Limb (tissue), 2 donors: ENCODE data around the gene ZBTB3.
"Not testable (repeated sequence)": the region's sequence is repeated elsewhere in the genome, so short reads cannot be mapped to it uniquely, and the experiment has no call there.

Experiments
- DNase-seq, 2 donors: peaks; one replicate each; pipeline ENCODE4 v3.0.0-alpha.2; 2016; ENCODE audit errors: extremely low spot score in 2 of 2

ZBTB3 gene

DNA sequence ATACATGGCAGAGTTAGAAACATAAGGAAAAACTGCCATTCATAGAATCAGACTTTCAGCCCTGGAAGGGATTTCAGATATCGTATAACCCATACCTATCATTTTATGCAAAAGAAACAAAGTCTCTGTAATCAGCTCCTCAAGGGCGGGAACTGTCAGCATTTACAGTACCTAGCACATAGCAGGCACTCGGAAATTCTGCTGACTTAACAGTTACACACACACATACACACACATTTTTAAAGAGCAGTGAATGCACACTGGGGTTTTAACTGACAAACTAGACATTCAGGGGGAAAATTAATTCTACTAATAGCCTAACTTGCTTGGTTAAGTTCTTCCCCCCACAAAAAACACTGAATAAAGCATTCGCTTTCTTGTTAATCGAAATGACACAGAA is 37.8 kb downstream of the ZBTB3 start:
- no peak for DNase-seq

DNA sequence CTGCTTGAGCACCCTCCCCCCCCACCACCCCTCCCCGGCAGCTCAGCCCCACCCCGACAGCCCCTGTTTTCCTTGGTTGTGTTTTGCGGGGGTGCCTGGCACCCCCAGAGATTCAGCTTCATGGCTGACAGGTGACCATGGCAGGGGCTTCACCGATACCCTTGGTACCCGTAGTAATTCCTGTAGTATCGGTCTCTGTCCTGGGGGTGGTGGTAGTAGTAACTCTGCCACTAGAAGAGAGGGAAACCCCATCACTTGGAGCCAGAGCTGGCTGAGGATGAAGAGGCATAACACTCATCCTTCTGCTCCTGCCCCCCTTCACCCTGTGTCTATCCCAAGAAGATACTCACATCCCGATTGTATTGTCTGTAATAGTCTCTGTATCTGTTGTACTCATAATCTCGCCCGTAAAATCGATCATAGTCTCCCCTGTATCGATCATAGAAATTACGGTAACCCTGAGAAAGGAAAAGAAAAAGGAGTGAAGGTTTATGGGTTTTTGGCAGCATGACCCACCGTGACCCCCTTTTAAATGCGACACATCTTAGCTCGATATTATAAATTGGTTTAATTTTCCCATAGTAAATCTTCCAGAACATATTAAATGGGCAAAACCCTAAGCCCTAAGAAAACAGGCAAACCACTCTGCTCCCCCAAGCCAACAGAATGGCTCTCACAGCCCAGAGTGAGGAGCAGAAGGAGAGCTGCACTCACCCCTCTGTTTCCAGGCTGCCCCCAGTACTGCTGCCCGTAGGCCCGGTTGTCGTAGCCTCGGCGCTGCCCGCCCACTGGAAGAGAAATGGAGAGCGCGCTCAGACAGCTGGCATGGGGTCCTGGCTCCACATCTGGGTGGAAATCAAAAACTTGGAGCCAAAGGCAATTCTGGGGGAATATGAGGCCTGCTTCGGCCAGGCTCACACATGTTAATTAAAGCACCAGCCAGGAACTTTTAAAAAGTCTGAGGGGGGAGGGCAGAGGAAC is 38.5 kb downstream of the ZBTB3 start:
- no peak for DNase-seq

DNA sequence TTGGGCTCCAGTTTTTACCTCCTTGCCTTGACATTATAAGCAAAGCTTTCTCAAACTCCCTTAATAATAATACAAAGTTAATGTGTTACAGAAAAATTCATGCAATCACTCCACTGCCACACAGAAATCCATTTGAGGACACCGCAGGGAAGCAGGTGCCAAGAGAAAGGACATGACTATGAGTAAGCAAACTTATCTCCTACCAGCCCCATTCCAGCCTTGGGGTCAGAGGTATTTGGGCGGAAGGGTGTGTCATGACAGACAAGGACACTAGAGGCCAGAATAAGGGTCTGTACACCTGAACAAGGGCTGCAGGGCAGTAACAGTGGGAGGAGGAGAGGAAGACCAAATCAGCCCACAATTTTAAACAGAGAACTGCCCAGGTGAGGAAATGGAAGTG is 40.6 kb downstream of the ZBTB3 start:
- DNase-seq: no peak

DNA sequence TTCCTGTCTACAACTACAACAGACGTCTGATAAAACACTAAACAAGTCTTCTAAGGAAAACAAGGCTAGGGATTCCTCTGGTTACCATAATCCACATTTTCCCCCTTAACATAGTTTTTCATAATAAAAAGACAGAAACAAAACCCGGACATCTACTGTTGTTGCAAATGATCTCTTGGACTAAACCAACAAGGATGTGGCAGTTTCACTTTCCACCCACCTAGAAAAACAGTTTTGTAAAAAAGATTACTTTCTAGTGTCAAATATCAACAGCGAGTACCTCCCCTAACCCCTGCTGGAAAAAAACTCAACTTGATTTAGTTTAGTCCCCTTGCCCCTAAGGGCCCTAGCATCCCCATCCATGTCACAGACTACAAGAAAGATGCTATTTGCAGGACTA is 41.1 kb downstream of the ZBTB3 start:
- DNase-seq: no peak

DNA sequence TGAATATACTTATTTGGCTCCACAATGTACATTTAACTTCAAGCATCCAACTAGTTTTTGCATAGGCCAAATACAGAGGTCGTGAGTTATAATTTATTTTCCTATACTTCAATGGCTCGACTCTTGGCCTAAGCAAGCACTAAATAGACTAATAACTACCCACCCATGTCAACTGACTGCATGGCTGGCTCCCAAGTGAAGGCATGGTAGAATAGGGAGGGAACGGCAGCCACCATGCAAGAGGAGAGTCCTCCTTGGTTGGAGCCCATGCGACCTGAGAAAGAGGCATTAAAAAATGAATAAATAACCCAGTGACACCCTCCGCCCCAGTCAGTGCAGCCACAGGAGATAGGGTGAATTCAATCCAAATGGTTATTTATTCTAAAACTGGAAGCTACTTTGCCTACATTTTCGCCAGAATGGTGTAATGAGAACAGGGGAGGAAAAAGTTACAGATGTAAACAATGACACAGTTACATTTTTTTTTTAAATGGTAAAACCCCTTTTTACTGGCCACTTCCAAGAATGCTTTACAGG is 41.6 kb downstream of the ZBTB3 start:
- DNase-seq: no peak

DNA sequence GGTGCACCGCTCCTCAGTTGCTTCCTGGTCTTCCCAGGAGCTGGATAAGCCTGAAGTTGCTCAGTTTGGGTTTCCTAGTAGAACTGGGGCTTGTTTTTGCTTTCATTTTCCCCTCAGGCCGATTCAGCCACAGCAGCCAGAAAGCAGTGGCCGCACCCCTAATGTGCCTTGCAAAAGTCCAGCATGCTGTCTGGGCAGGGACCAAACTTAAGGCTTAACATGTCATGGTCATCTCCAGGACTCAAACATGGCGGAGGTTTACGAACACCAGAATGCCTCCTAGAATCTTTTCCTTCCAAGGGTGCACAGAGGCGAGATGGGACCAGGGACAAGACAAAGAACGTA is 44.0 kb downstream of the ZBTB3 start:
- no peak for DNase-seq

DNA sequence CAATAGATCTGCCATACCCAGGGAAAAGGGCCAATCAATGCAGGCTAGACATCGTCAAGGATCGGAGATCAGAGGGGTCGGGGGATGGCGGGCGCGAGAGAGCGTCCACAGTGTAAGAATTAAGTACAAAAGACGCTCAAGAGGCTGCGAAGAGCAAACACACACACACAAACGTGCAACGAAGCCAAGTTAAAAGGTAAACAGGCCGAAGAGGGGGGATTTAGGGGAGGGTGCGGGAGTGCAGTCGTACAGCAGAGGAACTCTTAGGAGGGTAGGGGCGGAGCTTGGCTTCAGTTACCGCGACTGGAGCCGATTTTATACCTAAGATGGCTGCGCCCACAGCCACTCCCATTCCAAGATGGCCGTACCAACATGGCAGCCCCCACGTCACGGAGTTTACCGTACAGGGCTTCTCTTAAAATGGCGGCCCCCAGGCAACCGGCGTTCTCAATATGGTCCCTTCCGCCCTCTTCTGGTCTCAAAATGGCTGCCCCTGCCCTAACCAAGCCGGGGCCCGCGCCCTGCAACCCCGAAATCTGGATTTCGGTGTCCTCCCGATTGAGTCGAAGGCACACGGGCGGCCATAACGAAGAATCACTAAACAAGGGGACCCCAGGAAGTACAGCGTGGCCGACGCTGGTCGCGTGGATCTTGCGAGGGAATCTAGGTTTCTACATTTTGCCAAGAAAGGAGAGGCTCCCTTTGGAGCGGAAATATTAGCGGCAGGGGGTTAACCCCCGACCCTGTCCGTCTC is 44.5 kb downstream of the ZBTB3 start:
- peak; percentile 96 to 99 for DNase-seq

DNA sequence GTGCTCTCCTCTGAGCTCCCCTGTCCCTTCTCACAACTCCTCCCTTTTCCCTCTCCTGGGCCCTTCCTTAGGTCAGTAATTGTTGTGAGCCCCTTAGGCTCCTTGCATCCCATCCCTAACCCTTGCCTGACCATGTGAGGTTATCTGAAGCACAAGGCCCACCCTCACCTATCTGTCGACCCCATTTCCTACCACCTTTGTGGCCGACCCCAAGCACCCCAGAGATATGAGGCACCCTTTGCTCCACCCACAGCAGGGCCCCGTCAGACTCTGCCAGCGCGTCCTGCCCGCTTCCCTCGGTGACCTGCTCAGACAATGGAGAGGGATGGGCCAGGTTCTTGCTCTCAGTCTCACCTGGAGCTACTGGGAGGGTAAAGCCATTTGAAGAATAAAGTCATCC is 45.2 kb downstream of the ZBTB3 start:
- DNase-seq: peak in 1 of 2 donors; percentile 40

DNA sequence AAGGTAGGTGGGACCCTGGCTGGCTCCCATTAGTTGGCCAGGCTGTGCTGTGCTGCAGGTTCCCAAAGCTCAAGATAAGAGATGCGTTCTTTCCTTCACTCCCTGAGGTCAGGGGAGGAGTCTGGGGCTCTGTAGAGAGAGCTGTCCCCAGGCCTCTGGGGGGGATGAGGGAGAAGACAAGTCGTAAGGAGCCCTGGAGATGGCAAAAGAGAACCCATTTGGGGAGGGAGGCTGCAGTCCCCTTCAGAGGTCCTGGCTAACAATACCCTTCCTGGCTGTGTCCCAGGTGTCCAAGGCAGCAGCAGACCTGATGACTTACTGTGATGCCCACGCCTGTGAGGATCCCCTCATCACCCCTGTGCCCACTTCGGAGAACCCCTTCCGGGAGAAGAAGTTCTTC is 45.6 kb downstream of the ZBTB3 start:
- no peak for DNase-seq

DNA sequence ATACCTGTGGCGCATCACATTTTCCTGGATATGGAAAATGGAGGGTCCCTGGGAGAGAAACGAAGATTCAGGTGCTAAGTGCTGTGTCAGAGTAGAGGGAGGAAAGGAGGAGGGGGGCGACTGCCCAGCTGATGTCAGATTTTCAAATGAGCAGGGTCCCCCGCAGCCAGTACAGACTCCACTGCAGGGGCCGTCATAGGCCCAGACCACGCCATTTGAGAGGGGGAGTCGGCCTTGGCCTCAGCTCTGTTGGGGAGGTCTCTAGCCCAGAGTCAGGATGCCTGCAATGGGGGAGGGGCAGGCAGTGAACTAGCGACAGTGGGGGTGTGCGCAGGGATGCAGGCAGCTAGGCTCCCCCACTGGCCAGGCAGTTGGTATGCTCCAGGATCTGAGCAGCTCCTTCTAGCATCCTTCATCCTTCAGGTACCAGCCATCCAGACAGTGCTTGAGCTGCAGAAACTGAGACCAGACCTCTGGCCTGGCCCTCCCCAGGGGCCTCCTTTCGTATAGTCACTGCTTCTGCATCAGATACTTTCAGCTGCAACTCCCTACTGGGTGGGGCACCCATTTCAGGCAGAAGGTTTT is 46.6 kb downstream of the ZBTB3 start, which contains the start of the genes BSCL2 and GNG3:
Gene BSCL2, minus strand, starts transcription at position 148 of the 585 bp plus-strand sequence. CDS start 229 bp downstream, outside the sequence.
Gene GNG3, plus strand, starts transcription at position 400 of the 585 bp plus-strand sequence. CDS start 620 bp downstream, outside the sequence.
- DNase-seq: peak in 1 of 2 donors; percentile 90

DNA sequence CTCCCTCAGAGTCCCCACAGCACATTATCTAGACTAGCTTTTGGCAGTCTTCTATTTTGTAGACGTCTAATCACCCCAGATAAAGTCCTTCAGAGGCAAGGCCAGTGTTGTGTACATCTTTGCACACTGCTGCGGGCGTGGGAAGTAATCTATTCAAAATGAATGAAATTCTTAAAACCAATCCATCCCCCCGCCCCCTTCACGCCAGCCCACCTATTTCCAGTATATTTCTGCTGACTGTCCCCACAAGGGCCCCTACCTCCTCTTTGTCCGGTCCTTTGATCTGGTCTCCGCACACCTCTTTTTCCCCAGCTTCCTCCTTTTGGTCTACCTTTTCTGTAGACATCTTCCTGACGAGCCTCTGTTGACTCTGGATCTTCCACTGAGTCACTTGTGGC is 47.1 kb downstream of the ZBTB3 start:
- DNase-seq: no peak

DNA sequence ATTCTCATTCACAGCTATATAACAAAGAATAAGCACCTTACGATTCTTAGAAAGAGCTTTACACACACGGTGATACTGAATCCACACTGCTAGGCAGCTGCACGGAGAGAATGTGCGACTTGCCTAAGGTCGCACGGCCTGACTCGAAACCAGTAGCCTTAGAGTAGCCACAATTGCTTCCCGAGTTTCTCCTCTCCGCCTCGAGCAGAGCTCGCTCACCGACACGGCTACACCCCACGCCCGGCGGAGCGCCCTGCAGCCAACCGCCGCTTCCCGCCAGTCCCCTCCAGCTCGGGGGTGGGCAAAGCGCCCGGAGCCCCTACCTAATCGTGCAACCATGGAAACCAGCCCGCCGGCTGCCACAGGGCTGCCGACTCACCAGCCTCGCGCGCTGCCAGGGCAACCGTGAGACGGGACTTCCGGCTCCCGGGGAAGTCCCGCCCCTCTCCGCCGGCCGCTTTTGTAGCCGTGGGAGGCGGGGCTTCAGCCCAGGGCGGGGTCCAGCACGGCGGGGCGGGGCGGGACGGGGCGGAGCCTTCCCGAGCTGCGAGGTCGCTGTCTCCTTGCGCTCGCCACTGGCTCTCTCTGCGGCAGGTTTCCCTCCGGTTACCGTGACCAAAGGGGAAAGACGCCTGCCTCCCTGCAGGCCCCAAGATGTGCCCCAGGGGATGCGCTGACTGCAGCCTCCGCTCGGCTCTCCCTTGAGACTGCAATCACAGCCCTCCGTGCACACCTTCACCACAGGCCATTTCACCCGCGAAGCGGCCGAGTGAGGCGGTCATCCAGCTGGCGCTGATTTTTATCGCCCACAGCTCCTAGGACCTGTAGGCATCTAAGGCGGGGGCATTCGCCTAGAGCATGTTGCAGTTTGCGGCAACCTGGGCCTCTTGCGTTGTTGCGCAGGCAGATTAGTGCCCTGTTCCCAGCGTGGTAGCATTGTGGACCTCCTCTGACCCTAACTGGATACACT is 47.8 kb downstream of the ZBTB3 start:
- peak; percentile 94 to 97 for DNase-seq

DNA sequence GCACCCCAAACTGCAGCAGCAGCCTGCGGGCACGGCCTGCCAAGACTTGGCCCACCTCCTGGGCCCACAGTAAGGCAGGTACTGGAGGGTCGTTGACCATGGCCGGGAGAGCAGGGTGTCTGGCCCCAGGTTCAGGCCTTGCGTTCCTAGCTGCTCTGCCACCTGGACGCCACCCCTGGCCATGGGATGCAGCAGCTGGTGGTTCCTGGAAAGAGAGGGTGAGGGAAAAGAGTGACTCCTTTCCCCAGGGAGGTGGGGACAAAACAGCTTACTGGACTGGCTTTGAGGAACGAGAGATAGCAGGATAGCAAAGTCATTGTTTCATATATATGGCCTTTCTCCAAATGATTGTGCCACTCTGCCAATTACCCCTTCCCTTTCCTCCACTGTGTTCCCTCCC is 48.5 kb downstream of the ZBTB3 start:
- DNase-seq: no peak

DNA sequence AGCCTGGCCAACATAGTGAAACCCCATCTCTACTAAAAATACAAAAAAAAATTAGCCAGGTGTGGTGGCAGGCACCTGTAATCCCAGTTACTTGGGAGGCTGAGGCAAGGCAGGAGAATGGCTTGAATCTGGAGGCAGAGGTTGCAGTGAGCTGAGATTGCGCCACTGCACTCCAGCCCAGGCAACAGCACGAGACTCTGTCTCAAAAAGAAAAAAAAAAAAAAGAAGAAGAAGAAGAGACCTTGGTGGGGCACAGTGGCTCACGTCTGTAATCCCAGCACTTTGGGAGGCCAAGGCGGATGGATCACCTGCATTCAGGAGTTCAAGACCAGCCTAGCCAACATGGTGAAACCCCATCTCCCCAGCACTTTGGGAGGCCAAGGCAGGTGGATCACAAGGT is 50.0 kb downstream of the ZBTB3 start:
- not testable (repeated sequence) for DNase-seq

DNA sequence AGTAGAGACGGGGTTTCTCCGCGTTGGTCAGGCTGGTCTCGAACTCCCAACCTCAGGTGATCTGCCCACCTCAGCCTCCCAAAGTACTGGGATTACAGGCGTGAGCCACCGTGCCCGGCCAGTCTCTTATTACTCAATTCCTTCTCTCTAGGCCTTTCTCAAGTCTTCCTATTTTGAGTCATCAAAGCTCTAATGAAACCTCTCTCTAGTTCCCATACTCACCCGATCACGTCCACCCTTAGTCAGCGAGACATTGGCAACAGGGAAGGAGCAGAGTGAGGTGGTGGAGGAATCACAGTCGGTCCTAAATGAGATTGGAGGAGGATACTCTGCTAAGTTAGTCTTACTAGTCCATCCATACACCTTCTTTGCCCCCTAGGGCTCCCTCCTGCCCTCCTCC is 51.7 kb downstream of the ZBTB3 start:
- no peak for DNase-seq
